ENCODE results near the gene GABRD. TPM values are rescaled to one million over a fixed set of nuclear protein-coding genes. Genes with fewer than 3 reads are reported as not detected.

GABRD gene
- total RNA-seq, 1 donor from 2014 or later = not detected

GRCh38 chr1:1996207-1996651 is 22.9 kb upstream of the GABRD start:
- peaks cover 20% of the 10 kb centered on the region for H3K27me3 Mint-ChIP-seq
- H3K36me3 Mint-ChIP-seq (ENCODE audit: low read depth) = no peaks in the 10 kb centered on the region
- ATAC-seq (ENCODE audit: low read depth) (no peak), DNase-seq (no peak)
- H3K9me3 Mint-ChIP-seq = no peaks in the 10 kb centered on the region
- H3K27ac Mint-ChIP-seq = no peak overlapping the region
- intact Hi-C loops (cut with micrococcal nuclease) = no loop called here
- no peak for TF ChIP-seq CTCF (IDR thresholded peaks at IDR 0.05)
- ChIA-PET CTCF (no interaction called here), POLR2A (no interaction called here)
- no peak overlapping the region for H3K4me3 Mint-ChIP-seq
- H3K4me1 Mint-ChIP-seq = peaks cover 2% of the 10 kb centered on the region

DNA sequence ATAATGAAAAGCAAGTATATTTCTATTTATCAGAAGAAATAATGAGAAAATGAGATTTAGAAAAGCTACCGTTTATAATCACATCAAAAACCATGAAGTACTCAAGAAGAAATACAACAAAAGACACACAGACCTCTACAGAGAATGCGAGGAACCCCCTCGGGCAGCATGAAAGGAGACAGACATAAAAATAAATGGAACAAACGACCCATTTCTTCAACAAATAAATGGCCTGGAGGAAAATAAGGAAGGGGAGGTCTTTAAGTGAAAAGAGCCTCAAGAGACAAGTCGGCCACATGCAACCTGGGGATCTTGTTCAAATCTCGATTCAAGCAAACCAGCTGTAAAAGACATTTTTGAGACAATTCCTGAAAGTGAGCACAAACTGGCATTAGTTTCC is 21.6 kb upstream of the GABRD start:
- Mint-ChIP-seq H3K4me3 (no peak overlapping the region), H3K36me3 (ENCODE audit: low read depth) (no peaks in the 10 kb centered on the region), H3K4me1 (peaks cover 2% of the 10 kb centered on the region), H3K27me3 (peaks cover 27% of the 10 kb centered on the region), H3K27ac (no peak overlapping the region), H3K9me3 (no peaks in the 10 kb centered on the region)
- POLR2A ChIA-PET = no interaction called here
- TF ChIP-seq CTCF (IDR thresholded peaks at IDR 0.05) = no peak
- CTCF ChIA-PET = no interaction called here
- intact Hi-C loops (cut with micrococcal nuclease) = no loop called here
- DNase-seq = no peak
- ATAC-seq (ENCODE audit: low read depth) = no peak

DNA sequence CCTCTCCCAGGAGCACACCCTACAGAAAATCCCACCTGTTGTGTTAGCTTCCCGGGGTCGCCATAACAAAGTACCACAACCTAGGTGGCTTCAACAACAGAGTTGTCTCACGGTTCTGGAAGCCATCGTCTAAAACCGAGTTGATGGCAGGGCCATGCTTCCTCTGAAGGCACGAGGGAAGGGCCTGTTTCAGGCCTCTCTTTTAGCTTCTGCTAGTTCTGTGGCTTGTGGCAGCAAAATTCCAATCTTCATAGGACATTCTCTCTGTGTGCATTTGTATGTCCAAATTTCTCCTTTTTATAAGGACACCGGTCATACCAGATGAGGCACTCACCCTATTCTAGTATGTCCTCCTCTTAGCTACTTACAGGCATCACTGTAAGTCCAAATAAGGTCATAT is 18.7 kb upstream of the GABRD start:
- Mint-ChIP-seq H3K27me3 (peaks cover 43% of the 10 kb centered on the region), H3K27ac (no peak overlapping the region), H3K9me3 (no peaks in the 10 kb centered on the region), H3K36me3 (ENCODE audit: low read depth) (no peaks in the 10 kb centered on the region), H3K4me3 (no peak overlapping the region), H3K4me1 (peaks cover 2% of the 10 kb centered on the region)
- no peak for DNase-seq
- intact Hi-C loops (cut with micrococcal nuclease) = no loop called here
- CTCF ChIA-PET = no interaction called here
- POLR2A ChIA-PET = no interaction called here
- no peak for ATAC-seq (ENCODE audit: low read depth)
- TF ChIP-seq CTCF (IDR thresholded peaks at IDR 0.05) = no peak

DNA sequence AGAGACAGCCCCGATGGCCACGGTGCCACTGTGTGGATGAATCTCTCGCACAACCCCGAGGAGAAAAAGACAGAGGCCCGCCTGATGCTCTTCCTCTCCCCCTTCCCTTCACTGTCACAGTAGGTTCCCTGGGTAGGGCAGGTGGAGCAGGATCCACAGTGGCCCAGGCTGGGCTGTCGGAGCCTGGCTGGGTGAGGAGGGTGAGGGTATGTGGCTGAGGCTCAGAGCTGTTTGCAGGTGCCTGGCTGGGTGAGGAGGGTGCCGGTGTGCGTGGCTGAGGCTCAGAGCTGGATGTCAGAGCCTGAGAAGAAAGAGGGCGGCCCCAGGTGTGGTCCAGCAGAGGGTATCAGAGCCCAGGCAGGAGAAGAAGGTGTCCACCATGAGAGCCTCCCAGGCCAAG is 18.3 kb upstream of the GABRD start:
- ATAC-seq (ENCODE audit: low read depth) (no peak), DNase-seq (no peak)
- intact Hi-C loops (cut with micrococcal nuclease) = no loop called here
- TF ChIP-seq CTCF (IDR thresholded peaks at IDR 0.05) = no peak
- ChIA-PET POLR2A (no interaction called here), CTCF (no interaction called here)
- no peak overlapping the region for H3K27ac Mint-ChIP-seq
- H3K27me3 Mint-ChIP-seq = peaks cover 45% of the 10 kb centered on the region
- H3K9me3 Mint-ChIP-seq = no peaks in the 10 kb centered on the region
- H3K4me1 Mint-ChIP-seq = peaks cover 2% of the 10 kb centered on the region
- no peak overlapping the region for H3K4me3 Mint-ChIP-seq
- no peaks in the 10 kb centered on the region for H3K36me3 Mint-ChIP-seq (ENCODE audit: low read depth)

DNA sequence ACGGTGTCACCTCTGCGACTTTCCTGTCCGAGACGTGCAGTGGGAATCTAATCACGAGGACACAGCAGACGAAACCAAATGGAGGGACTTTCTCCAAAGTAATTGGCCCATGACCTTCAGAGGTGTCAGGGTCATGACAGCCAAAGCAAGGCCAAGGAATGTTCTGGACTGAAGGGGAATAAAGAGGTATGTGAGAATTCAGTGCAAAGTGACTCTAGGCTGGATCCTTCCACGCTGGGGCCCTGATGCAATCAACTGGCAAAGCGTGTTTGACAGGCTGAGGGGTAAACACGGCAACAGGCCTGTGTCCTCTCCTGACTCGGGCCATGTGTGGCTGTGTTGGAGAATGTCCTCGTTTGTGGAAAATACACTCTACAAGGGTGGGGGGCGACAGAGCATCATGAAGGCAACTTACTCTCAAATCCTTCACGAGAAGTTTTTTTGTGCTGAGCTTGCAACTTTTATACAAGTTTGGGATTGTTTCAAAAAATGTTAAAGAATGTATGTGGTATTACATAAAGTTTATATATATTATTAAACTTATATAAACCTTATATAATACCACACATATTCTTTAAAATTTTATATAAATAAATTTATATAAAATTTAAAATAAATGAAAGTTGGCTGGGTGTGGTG is 17.3 kb upstream of the GABRD start:
- Mint-ChIP-seq H3K27me3 (peaks cover 44% of the 10 kb centered on the region), H3K4me3 (no peak overlapping the region)
- CTCF ChIA-PET = no interaction called here

More for the DNA sequence above, 17.3 kb upstream of the GABRD start:
- ATAC-seq (ENCODE audit: low read depth) (no peak), DNase-seq (no peak)
- H3K36me3 Mint-ChIP-seq (ENCODE audit: low read depth) = no peaks in the 10 kb centered on the region
- intact Hi-C loops (cut with micrococcal nuclease) = no loop called here
- no peak for TF ChIP-seq CTCF (IDR thresholded peaks at IDR 0.05)
- no peaks in the 10 kb centered on the region for H3K4me1 Mint-ChIP-seq
- POLR2A ChIA-PET = no interaction called here
- no peaks in the 10 kb centered on the region for H3K9me3 Mint-ChIP-seq
- no peak overlapping the region for H3K27ac Mint-ChIP-seq

All from activated B cell treated with CpG ODN at 0.5 μM for 24 hours (primary cell).